GM21529 (cell line): ENCODE data around the gene NDC80.
"Not testable (repeated sequence)": the region's sequence is repeated elsewhere in the genome, so short reads cannot be mapped to it uniquely, and the experiment has no call there.

Experiments used
- ATAC-seq: cut with Tn5 transposase; IDR thresholded peaks from one replicate; pipeline ENCODE4 v1.9.1; 2021; ENCODE audit not compliant: unreplicated experiment

Gene NDC80

DNA sequence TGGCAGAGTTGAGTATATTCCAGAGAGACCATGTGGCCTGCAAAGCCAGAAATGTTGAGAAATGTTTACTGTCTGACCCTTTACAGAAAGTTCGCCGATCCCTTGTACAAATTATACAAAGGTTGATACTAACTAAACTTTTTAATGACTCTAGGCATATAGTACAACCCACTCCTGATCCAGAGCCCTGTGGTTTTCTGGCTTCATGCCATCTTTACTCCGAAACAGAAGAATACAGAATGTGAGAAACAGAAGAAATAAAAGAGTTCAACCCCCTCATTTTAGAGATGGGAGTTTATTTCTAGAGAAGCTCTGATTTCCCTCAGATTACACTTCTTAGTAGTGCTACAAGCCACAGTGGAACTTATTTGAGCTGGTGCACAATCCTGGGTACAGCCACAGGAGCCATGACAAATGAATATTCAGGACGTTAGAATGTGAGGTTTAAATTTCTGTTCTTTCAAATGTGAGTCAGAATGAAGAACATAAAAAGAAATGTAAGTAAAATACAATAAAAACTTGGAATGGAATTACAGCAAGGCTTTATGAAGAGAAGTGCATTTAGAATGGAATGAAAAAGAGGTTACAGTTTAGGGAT lies 46.1 kb downstream of the NDC80 start:
- no peak for ATAC-seq

DNA sequence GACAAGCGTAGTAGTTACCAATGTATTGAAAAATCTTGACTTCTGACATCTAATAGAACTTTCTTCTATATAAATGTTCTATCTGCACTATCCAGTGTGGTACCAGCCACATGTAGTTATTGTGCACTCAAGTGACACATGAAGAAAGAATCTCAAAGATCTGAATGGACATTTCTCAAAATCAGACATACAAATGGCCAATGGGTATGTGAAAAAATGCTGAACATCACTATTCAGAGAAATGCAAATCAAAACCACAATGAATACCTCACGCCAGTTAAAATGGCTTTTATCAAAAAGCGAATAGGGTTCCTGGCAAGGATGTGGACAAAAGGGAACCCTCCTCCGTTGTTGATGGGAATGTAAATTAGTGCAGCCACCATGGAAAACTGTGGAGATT lies 46.7 kb downstream of the NDC80 start:
- no peak for ATAC-seq

DNA sequence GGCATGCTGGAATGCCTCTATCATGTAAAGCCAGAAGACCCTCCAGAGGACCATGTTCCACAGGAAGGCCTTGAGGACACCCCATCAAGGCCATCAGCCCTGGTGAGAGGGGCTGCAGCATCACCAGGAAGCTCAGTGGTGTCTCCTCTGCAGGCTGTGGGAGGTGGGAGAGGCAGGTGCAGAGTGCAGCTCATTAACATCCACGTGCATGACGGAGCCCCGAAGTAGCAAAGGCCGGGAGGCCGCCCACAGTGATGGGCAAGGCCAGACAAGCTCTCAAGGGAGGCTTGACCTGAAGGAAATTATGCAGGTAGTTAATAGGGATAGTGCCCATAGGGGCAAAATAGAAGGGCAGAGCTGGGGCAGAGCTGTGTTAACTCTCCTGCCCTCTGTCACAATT lies 53.9 kb downstream of the NDC80 start:
- ATAC-seq: no peak

DNA sequence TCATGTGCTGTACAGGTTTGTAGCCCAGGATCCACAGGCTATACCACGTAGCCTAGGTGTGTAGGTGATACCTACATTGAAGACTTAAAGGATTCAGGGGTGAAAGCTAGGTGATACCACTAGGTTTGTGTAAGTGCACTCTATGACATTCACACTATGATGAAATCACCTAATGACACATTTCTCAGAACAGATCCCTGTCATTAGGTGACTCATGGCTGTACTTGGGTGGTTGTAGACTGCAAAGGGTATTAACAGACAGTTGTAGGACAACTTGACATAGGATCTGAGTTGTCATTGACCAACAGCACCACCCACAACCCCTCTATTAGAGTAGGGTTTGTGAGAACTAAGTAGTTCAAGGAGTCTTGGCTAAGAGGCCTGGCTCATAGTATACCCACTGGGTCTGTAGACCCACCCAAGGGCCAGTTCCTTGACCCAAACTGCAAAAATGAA lies 56.5 kb downstream of the NDC80 start:
- no peak for ATAC-seq

DNA sequence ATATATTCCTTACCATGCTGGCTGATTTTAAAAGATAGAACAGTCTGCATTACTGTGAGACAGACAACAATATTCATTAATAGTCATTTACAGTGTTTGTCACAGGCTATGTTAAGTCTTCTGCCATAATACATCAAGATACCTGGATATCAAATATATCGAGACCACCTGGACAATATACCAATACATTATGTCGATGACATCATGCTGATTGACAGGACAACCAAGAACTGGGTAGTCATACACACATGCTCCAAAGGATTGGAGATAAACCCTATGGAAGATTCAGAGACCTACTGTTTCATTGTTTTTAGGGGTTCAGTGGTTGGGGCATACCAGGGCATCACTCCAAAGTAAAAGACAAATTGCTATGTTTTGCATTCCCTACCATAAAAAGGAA lies 57.6 kb downstream of the NDC80 start:
- no peak for ATAC-seq

DNA sequence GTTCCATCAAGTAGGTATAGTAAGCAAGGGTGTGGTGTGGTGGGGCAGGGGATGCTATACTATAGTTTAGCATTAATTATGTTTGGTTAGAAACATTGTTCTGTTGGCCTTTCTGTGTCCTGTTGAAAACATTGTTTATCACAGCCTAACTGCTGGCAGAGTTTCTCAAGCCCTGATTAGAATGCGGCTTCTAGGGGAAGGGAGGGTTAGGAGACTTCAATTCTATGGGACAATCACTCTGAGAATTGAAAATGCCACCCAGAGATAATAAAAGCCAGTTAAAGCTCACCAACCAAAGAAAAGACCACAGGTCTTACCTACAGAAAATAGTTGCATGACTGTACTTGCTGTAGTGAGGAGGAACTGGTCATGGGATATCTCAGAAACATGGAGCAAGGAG lies 64.2 kb downstream of the NDC80 start:
- no peak for ATAC-seq

DNA sequence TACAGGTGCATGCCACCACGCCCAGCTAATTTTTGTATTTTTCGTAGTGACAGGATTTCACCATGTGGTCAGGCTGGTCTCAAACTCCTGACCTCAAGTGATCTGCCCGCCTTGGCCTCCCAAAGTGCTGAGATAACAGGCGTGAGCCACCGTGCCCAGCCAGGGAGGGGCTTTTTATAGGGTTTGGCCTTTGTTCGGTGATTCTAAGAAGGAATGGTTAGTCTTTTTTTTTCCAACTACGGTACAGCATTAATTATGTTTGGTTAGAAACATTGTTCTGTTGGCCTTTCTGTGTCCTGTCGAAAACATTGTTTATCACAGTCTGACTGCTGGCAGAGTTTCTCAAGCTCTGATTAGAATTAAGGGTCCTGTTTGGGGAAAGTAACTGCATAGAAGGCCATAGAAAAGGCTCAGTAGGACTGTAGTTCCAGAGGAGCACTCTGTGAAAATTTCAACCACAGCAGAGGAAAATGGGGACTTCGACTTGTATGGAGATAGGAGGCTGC lies 64.8 kb downstream of the NDC80 start:
- peak; percentile 5 for ATAC-seq

DNA sequence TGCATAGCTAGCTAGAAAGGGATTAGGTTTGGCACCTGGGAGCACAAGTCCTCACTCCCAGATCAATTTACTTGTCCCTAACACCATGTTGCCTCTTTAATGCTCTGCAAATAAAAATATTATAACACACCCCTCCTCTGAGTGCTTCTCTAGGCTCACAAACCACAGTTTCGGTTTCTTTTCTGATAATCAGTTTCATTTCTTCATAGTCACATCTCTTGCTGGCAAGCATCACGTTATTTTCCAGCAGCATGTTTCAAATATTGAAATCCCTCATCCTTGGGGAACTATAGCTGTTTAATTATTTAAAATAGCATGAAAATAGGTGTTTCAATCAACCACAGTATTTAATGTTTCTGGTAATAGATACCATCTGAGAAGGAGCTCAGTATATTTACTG lies 70.3 kb downstream of the NDC80 start:
- peak; percentile 70 for ATAC-seq

DNA sequence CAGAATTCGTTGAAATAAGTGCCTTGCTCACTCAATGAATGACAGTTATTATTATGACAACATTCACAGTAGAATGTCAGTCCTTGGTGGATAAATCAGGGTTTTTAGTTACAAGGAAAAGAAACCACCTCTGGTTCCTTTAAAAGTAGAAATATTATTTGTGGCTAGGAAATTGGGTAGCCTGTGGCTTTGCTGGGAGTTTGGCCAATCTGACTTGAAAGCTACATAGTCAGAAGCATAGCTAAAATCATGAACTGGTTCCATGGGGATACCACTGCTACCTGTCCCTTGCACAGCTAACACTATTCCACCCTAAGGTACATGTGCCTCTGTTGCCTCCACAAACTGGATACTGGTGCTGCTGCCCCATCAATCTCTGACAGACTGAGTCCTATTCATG lies 71.4 kb downstream of the NDC80 start:
- no peak for ATAC-seq

DNA sequence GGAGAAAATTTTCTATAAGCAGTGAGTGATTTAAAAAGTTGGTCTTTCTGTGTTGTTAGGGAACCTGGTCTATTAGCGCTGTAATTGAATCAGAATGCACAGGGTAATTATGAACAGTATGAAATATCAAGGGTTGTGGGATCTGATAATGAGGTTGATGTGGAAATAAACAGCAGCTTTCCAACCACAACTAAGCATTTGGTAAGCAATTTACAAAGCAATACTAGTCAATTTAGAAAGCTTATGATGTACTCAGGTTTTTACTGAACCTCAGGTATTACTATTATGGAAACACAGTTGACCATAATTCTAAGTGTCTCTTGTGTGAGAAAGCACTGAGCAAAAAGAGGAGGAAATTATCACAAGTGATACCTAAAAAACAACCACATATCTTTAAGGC lies 73.2 kb downstream of the NDC80 start:
- no peak for ATAC-seq

DNA sequence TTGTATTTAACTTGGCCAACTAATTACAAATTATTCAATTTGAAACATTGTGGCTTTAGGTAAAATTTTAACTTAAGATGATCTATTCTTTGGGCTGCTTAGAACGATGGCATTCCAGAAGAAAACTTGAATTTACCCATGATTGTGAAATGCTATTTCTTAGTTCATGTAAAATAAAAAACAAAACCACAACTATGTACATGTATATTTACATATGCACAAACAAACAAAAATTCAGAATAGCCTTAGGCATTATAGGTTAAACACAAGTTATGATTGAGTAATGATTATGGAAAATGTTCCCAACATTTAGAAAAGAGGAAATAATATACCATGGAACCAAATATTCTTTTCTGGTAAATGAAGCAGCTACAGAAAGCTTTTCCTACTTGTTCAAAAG lies 80.6 kb downstream of the NDC80 start:
- no peak for ATAC-seq

DNA sequence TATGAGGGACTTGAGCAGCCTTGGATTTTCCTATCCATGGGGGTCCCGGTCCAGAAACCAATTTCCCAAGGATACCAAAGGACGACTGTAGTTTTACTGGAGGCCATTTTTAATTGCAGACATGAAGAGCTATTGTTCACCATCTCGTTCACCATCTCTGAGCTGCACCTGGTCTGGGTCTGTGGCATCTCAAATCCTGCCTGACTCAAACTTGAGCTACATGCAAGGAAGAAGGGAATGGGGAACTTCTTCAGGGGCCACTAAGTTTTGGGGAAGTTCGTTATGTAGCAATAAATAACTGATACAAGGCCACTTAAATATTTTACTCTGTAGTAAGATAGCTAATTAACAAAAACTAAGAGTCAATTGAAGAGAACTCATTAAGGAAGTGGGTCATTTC lies 82.1 kb downstream of the NDC80 start:
- no peak for ATAC-seq

DNA sequence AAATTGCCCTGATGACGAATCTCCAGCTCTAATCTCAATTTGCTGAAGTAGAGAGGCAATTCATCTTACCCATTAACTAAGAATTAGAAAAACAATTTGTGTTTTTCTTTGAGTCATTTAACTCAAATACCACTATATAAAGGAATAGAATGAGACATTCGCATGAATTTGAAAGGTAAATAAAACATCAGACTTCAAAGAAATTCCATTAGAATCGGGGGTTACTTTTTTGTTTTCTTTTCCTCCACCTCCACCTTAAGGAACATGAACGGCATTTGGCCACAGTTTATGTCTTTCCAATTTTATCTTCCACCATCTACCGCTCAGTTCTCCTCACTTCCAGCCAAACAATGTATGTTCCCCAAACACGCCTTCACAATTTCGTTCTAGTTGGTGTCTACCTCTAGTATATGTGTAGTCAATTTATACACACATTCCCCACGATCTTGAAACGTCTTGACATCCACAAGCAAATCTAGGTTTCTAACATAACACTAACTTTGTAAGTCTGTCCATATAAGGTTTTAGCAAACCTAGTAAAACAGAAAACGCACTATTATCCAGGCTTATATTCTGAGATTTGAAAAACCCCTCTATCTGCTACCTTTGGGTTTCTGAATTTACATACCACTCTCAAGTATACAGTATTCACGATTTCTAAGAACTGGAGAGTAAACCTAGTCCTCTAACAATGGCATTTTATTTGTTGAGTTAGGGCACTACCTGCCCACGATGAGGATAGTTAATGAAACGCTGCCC lies 83.0 kb downstream of the NDC80 start:
- no peak for ATAC-seq

DNA sequence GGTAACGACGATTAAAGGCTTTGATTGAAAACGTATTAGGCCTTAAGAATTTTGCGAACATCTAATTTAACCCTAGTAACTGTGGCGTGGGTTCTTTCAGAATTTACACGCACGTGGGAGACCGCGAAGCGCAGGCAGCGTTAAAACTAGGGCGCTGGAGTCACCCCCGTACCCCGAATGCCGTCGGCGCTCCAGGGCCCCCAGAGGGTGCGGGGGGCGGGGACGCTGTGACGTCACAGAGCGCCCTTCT lies 83.5 kb downstream of the NDC80 start:
- peak; percentile 39 for ATAC-seq

DNA sequence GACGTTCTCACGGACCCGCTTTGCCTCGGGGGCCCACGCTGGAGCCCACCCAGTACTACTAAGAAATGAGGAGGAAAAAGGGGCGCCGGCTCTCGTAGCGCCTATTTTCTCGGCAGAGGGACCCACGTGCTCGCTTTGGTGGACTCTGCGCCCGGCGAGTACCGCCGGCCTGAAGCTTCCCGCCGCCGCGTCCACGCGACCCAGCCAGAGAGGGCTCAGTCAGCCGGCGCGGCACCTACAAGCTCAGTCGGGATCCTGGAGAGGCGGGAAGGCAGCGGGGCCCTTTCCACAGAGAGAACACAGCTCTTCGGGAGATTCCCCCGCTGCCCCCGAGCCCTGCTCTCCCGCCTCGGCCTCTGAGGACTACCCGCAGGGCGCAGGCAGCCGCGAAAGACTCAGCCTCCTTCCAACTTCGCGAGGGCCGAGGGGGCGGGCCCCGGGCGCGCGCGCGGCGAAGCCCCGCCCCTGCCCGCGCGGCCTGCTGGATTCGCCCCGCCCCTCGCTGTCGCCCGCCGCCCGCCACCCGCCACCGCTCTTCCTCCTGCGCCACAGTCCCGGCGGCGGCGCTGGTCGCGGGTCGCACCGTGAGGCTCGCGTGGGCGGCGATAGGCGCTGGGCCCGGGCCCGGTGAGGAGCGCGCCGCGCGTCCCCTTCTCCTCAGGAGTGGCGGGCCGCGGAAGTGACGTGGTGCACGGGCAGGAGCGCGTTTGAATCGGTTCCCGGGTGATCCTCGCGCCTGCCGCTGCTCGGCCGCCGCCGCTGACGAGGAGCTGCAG lies 84.0 kb downstream of the NDC80 start, which contains the start of gene SMCHD1:
Gene SMCHD1 (plus strand): TSS at position 549 of the 776 bp plus-strand sequence. CDS start 350 bp downstream, outside the sequence.
- ATAC-seq: peak; percentile 69

DNA sequence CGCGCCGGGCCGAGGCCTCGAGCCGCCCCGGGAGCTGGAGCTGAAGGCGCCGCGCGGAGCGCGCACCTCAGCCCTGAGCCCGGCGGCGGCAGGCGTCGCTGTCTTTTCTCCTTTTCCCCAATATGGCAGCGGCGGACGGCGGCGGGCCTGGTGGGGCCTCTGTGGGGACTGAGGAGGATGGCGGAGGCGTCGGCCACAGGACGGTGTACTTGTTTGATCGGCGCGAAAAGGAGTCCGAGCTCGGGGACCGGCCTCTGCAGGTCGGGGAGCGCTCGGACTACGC lies 84.5 kb downstream of the NDC80 start:
- no peak for ATAC-seq

DNA sequence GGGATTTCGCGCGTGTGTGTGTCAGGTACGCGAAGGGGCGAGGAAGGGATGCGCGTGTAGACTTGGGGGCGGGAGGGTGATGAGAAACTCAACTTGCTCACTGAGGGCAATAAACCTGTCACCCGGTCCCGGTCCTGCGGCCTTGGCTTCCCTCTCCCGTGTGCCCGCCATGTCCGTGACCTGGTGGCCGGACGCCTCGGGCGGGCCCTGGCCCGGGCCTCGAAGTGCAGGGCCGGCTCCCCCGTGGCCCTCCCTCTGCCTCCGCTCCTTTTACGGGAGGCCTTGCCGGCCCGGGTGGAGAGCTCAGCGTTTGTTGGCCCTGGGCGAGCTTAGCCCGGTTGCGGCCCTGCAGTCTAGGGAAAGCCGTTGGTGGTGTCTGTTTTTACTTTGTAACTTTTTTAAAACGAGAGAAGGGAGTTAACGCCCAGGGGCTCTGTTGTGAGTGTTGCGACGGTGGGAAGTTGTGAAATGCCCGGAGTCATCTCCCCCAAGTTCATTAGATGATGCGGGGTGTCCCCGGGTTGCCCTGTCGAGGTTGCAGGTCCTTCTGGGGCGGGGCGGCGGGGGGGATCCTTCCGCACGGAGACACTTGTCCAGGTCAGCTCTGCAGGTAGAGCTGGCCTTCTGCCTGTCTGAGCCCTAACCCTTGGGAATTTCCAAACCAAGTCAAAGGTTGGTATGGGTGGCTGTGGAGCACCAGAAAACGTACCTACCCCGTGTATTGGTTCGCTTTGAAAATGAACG lies 85.1 kb downstream of the NDC80 start:
- peak; percentile 5 for ATAC-seq

DNA sequence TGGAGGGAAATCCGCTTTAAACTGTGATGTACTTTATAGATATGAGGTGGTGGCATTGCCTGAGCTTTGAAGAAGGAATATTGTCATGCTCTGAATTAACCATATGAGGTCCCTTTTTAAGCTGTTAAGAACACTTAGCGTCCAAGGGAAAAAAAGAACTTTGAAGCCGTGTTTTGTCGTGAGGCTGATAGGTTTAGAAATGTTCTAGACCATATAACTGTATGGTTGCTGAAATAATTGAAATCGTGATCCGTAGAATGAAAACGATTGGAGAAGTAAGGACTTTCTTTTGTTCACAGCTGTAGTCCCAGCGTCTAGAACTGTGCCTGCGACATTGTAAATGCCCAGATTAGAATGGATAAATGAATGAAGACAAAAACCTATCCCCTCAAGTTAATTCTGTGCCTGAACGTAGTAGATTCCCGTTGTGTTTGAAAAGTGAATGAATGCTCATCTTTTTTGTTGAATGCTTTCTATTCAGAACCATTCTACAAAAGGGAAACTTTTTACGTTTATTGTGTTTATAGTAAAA lies 85.7 kb downstream of the NDC80 start:
- ATAC-seq: no peak

DNA sequence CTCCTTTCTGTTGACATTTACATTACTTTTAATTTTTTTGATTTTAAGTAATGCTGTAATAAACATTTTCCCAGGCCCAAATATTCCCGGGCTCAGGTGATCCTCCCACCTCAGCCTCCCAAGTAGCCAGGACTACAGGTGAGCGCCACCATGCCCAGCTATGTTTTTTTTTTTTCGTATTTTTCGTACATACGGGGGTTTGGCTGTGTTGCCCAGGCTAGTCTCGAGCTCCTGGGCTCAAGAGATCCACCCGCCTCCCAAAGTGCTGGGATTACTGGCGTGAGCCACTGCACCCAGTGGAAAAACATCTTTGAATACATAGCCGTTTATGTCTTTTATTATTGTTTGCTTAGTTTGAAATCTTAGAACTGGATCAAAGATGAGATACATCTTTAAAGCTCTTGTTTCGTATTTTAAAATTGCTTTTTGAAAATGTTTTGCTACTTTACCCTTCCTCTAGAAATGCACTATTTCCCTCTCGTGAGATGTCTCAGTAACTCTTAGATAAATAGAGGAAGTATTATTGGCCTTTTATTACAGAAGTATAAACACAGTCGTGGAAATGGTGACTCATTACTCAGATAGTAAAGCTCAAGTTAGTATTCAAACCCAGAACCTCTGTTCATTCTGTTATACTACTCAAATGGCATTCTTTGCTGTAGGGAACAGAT lies 86.6 kb downstream of the NDC80 start:
- ATAC-seq: no peak

DNA sequence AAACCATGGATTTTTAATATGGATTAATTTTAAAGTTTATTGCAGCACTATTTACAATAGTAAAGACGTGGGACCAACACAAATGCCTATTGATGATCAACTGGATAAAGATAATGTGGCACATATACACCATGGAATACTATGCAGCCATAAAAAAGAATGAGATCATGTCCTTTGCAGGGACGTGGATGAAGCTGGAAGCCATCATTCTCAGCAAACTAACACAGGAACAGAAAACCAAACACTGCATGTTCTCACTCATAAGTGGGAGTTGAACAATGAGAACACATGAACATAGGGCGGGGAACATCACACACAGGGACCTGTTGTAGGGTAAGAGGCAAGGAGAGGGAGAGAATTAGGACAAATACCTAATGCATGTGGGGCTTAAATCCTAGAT lies 89.5 kb downstream of the NDC80 start:
- not testable (repeated sequence) for ATAC-seq

DNA sequence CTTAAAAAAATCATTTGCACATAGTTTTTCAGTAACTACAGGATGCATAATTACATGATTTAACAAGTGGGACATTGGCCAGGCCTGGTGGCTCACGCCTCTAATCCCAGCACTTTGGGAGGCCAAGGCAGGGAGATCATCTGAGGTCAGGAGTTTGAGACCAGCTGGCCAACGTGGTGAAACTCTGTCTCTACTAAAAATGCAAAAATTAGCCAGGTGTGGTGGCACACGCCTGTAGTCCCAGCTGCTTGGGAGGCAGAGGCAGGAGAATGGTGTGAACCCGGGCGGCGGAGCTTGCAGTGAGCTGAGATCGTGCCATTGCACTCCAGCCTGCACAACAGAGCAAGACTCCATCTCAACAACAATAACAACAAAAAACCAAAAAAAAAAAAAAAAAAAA lies 90.9 kb downstream of the NDC80 start:
- ATAC-seq: not testable (repeated sequence)
